SH-SY5Y (cell line): ENCODE measurements around the gene MARCHF3.

Source experiments
- GATA2 ChIP-seq: IDR thresholded peaks from 2 replicates; pipeline ENCODE4 v1.6.1; 2011; ENCODE audit warnings: mild to moderate bottlenecking, low read depth, low read length
- GATA3 ChIP-seq: IDR thresholded peaks from 2 replicates; pipeline ENCODE4 v1.6.1; 2011; ENCODE audit warnings: low read depth, mild to moderate bottlenecking, low read length, moderate library complexity

MARCHF3 gene

GRCh38 chr5:126967808-126968466, 62.4 kb downstream of the MARCHF3 start:
- TF ChIP-seq GATA3 = peak; percentile 78; the same call in 1 of the 2 replicates
- TF ChIP-seq GATA2 = peak; percentile 88

GRCh38 chr5:126965487-126965886, 64.9 kb downstream of the MARCHF3 start:
- TF ChIP-seq GATA2 = no peak
- TF ChIP-seq GATA3 = no peak

GRCh38 chr5:126965061-126965475, 65.3 kb downstream of the MARCHF3 start:
- TF ChIP-seq GATA3 (no peak), GATA2 (no peak)

- TF ChIP-seq GATA3 (no peak), GATA2 (no peak)
Measured at GRCh38 chr5:126963822-126964375, 66.5 kb downstream of the MARCHF3 start.

- TF ChIP-seq GATA2 = no peak
- no peak for TF ChIP-seq GATA3
Measured at GRCh38 chr5:126961702-126962101, 68.7 kb downstream of the MARCHF3 start.

GRCh38 chr5:126961128-126961527, 69.2 kb downstream of the MARCHF3 start:
- TF ChIP-seq GATA2 = no peak
- no peak for TF ChIP-seq GATA3

- no peak for TF ChIP-seq GATA3
- no peak for TF ChIP-seq GATA2
Measured at GRCh38 chr5:126959188-126959587, 71.2 kb downstream of the MARCHF3 start.

- TF ChIP-seq GATA3 (no peak), GATA2 (no peak)
Measured at GRCh38 chr5:126956991-126957390, 73.4 kb downstream of the MARCHF3 start.

- no peak for TF ChIP-seq GATA3
- TF ChIP-seq GATA2 = no peak
Measured at GRCh38 chr5:126954981-126955380, 75.4 kb downstream of the MARCHF3 start.

GRCh38 chr5:126953640-126954039, 76.7 kb downstream of the MARCHF3 start:
- TF ChIP-seq GATA3 = no peak
- no peak for TF ChIP-seq GATA2

GRCh38 chr5:126949475-126949874, 80.9 kb downstream of the MARCHF3 start:
- no peak for TF ChIP-seq GATA3
- TF ChIP-seq GATA2 = no peak

GRCh38 chr5:126948453-126948852, 81.9 kb downstream of the MARCHF3 start:
- TF ChIP-seq GATA3 = no peak
- TF ChIP-seq GATA2 = no peak

- no peak for TF ChIP-seq GATA2
- TF ChIP-seq GATA3 = no peak
Measured at GRCh38 chr5:126948011-126948355, 82.4 kb downstream of the MARCHF3 start.

- no peak for TF ChIP-seq GATA2
- no peak for TF ChIP-seq GATA3
Measured at GRCh38 chr5:126947146-126948010, 83.0 kb downstream of the MARCHF3 start.

GRCh38 chr5:126941403-126941802, 89.0 kb downstream of the MARCHF3 start:
- TF ChIP-seq GATA2 (no peak), GATA3 (no peak)
